IMR-90 (cell line): Measurements from ENCODE around the gene PTEN. TPM values are rescaled to one million over a fixed set of nuclear protein-coding genes. Genes with fewer than 3 reads are reported as not detected.

Experiments used
- BHLHE40 ChIP-seq: fragments of 150-350 bp; IDR thresholded peaks from 2 replicates; pipeline ENCODE4 v1.6.1; 2016; ENCODE audit warnings: mild to moderate bottlenecking, low read depth, low read length
- CEBPB ChIP-seq: IDR thresholded peaks from 2 replicates; pipeline ENCODE4 v1.6.1; 2012; ENCODE audit warnings: low read depth, low read length, improper control_type of control experiment
- MXI1 ChIP-seq: IDR thresholded peaks from 2 replicates; pipeline ENCODE4 v1.6.1; 2012; ENCODE audit warnings: low read depth, mild to moderate bottlenecking, low read length, moderate library complexity, borderline replicate concordance
- POLR2A ChIP-seq: IDR thresholded peaks from 2 replicates; pipeline ENCODE4 v1.6.1; 2012; ENCODE audit warnings: mild to moderate bottlenecking, low read depth, low read length
- polyA plus RNA-seq, 3 experiments: library from polyadenylated mRNA; depleted of rRNA; stranded (reverse); fragments of >200 nt; gene quantifications; 2 replicates each; pipeline ENCODE4 v1.2.3, GENCODE V29; 2012; ENCODE audit warnings: low replicate concordance in 1 of 3
- total RNA-seq: library from RNA; depleted of rRNA; stranded (reverse); fragments of >200 nt; gene quantifications from 2 replicates; pipeline ENCODE4 v1.2.3, GENCODE V29; 2012

The PTEN gene
- total and polyA plus RNA-seq, 2 of the 4 experiments (the other 2 are of a cell fraction): 12.0 to 38.9 TPM

DNA sequence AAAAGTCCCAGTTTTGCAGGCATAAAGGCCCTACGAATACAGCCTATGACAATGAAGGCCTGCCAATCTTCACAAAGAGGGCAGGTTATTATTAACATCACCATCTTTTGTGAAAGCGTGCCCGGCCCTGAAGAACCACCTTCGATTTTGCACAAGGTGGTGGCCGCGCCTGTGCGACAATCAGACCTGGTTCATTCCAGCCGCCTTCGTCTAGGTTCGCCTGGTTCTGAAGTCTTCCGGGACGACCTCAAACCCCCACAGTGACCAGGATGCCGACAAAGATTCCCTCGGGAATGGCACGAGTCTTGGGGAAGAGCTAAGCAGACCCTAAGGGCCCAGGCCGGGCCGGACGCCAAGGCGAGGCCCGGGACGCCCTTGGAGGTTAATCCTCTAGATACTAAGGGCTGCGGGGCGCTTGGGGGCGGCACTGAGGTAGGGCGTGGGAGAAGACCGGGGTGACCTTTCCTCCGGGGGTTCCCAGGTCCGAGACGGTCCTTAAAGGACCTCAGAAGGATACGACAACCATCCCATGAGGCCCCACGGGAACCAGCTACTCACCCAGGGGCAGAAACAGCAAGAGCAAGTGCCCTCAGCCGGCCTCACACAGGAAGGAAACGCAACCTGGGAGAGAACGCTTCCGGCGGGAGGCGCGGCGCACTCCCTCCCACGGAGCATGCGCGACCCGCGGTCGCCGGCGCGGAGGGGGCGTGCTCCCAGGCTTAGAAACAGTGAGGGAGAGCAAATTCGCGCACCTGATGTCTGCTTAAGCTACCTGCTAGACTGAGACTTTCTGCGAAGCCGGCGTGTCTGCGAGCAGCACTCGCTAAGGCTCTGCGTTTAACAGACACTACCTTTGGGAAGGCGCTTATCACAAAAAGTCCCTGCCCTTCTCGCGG is 45.6 kb upstream of the PTEN start, which contains the start of gene ATAD1 (continued):
- TF ChIP-seq BHLHE40 (no peak), MXI1 (peak; percentile 83; the same call in 1 of the 2 replicates), CEBPB (0 out of 2 replicates have a peak, but pooled peaks have one; percentile 22), POLR2A (peak; percentile 81)
